Fibroblast of upper back skin (primary cell): ENCODE results near the gene AKAP6.

ENCODE experiments used
- DNase-seq: peaks from one replicate; pipeline ENCODE4 v3.0.0-alpha.2; 2013

AKAP6 gene

GRCh38 chr14:32413967-32414640 lies 85.0 kb downstream of the AKAP6 start:
- no peak for DNase-seq

GRCh38 chr14:32414808-32415255 lies 85.7 kb downstream of the AKAP6 start:
- peak; percentile 43 for DNase-seq

- DNase-seq: peak; percentile 74
These were observed 89.0 kb downstream of the AKAP6 start for GRCh38 chr14:32417956-32418552.

GRCh38 chr14:32419429-32419828 lies 90.3 kb downstream of the AKAP6 start:
- no peak for DNase-seq

GRCh38 chr14:32421781-32422180 lies 92.7 kb downstream of the AKAP6 start:
- DNase-seq: peak; percentile 71

- DNase-seq: no peak
These were observed 93.3 kb downstream of the AKAP6 start for GRCh38 chr14:32422440-32422839.

GRCh38 chr14:32426028-32426427 lies 96.9 kb downstream of the AKAP6 start:
- no peak for DNase-seq

GRCh38 chr14:32426586-32427388 lies 97.7 kb downstream of the AKAP6 start:
- DNase-seq: no peak

GRCh38 chr14:32427726-32428528 lies 98.8 kb downstream of the AKAP6 start:
- DNase-seq: no peak

- DNase-seq: no peak
These were observed 99.8 kb downstream of the AKAP6 start for GRCh38 chr14:32428875-32429274.

- peak; percentile 49 for DNase-seq
These were observed 101.2 kb downstream of the AKAP6 start for GRCh38 chr14:32430326-32430725.

- no peak for DNase-seq
These were observed 103.9 kb downstream of the AKAP6 start for GRCh38 chr14:32432813-32433538.

GRCh38 chr14:32434180-32434579 lies 105.1 kb downstream of the AKAP6 start:
- no peak for DNase-seq

- no peak for DNase-seq
These were observed 105.8 kb downstream of the AKAP6 start for GRCh38 chr14:32434880-32435279.

- no peak for DNase-seq
These were observed 106.3 kb downstream of the AKAP6 start for GRCh38 chr14:32435411-32435810.

- DNase-seq: no peak
These were observed 107.9 kb downstream of the AKAP6 start for GRCh38 chr14:32436993-32437392.

- no peak for DNase-seq
These were observed 109.4 kb downstream of the AKAP6 start for GRCh38 chr14:32438517-32438916.

- peak; percentile 89 for DNase-seq
These were observed 115.0 kb downstream of the AKAP6 start for GRCh38 chr14:32443890-32444661.

- no peak for DNase-seq
These were observed 118.3 kb downstream of the AKAP6 start for GRCh38 chr14:32447371-32447770.

GRCh38 chr14:32449648-32450047 lies 120.5 kb downstream of the AKAP6 start:
- DNase-seq: no peak

- DNase-seq: no peak
These were observed 122.0 kb downstream of the AKAP6 start for GRCh38 chr14:32450919-32451675.
